Gastrocnemius medialis (tissue), 4 donors: ENCODE measurements around the gene CPZ. TPM values are rescaled to one million over a fixed set of nuclear protein-coding genes. Genes with fewer than 3 reads are reported as not detected.

Experiments
- ATAC-seq, 2 donors: fragments of 150-250 bp; one replicate each; pipeline ENCODE4 v1.9.1; 2016
- DNase-seq, 2 donors: peaks; one replicate each; pipeline ENCODE4 v3.0.0-alpha.2; 2019
- H3K27ac ChIP-seq, 4 donors: fragments of 200-600 bp; sonication (generic); 1 replicate in 1 of 4; 2 replicates in 3 of 4; pipeline ENCODE4 v1.5.1; 2016 to 2018; ENCODE audit warnings: mild to moderate bottlenecking in 2 of 4, moderate library complexity in 1 of 4
- H3K27me3 ChIP-seq, 3 donors: fragments of 200-600 bp; sonication (generic) in 2 of 3; 1 replicate in 1 of 3; 2 replicates in 2 of 3; pipeline versions ENCODE4 v1.5.1 to v1.6.0; 2016 to 2019; ENCODE audit warnings: mild to moderate bottlenecking in 1 of 3, moderate library complexity in 1 of 3
- H3K36me3 ChIP-seq, 2 donors: fragments of 200-600 bp; sonication (generic) in 1 of 2; one replicate each; pipeline ENCODE4 v1.5.1; 2017 to 2018
- H3K4me1 ChIP-seq, 2 donors: fragments of 200-600 bp; sonication (generic) in 1 of 2; one replicate each; pipeline ENCODE4 v1.5.1; 2016 to 2017; ENCODE audit warnings: mild to moderate bottlenecking in 2 of 2
- H3K4me3 ChIP-seq, 4 donors: fragments of 200-600 bp; sonication (generic) in 3 of 4; 1 replicate in 1 of 4; 2 replicates in 3 of 4; pipeline ENCODE4 v1.5.1; 2016 to 2019; ENCODE audit warnings: mild to moderate bottlenecking in 2 of 4
- H3K9me3 ChIP-seq, 3 donors: fragments of 200-600 bp; sonication (generic) in 2 of 3; 1 replicate in 1 of 3; 2 replicates in 2 of 3; pipeline ENCODE4 v1.5.1; 2016 to 2019
- CTCF ChIP-seq, 5 experiments: fragments of 450-650 bp in 3 of 5; fragments of 200-600 bp in 2 of 5; sonication (generic) in 2 of 5; IDR thresholded peaks in 4 of 5; conservative IDR thresholded peaks in 1 of 5; 1 replicate in 4 of 5; 2 replicates in 1 of 5; pipeline ENCODE4 v1.5.1; 2016 to 2019; ENCODE audit warnings: antibody characterized with exemption in 5 of 5, mild to moderate bottlenecking in 3 of 5, moderate library complexity in 3 of 5
- POLR2A ChIP-seq, 2 donors: fragments of 450-650 bp; IDR thresholded peaks; one replicate each; pipeline ENCODE4 v1.6.1; 2017; ENCODE audit warnings: antibody characterized with exemption in 2 of 2, mild to moderate bottlenecking in 2 of 2, moderate library complexity in 2 of 2
- in situ Hi-C, 4 donors: fragments of 200-750 bp; cut with MboI; loops; one replicate each; pipeline versions ENCODE4 v1.15.0 to v1.8.0; 2017; ENCODE audit warnings: low sequenced_read_pairs in 4 of 4
- intact Hi-C: fragments of 100-400 bp; cut with DNase I; formaldehyde crosslinking; loops from one replicate; pipeline ENCODE4 v1.15.1; 2023; ENCODE audit warnings: low total_unique reads
- total RNA-seq, 4 donors: library from RNA; depleted of rRNA; stranded (reverse); fragments of >200 nt; gene quantifications; one replicate each; pipeline versions ENCODE4 v1.1.0 to v1.2.3, GENCODE V29; 2016

Gene CPZ
- total RNA-seq, 4 donors from 2014 or later: not detected

- Histone ChIP-seq H3K27me3 (peaks cover 33 to 34% (median 34%) of the 10 kb centered on the region in 3 donors), H3K9me3 (no peaks in the 10 kb centered on the region), H3K4me1 (no peaks in the 10 kb centered on the region), H3K27ac (no peak overlapping the region), H3K36me3 (no peaks in the 10 kb centered on the region), H3K4me3 (no peak overlapping the region)
- in situ Hi-C loops: loop anchor here in 1 of 4 donors (10.0 kb wide), 1 partner anchor 131 kb away; no protein-coding TSS in a partner anchor
- TF ChIP-seq POLR2A (IDR thresholded peaks at IDR 0.05) (no peak), CTCF (IDR thresholded peaks at IDR 0.05 in 4 of 5, conservative IDR thresholded peaks at IDR 0.05 in 1 of 5) (no peak)
- intact Hi-C loops: loop anchor here (2.0 kb wide), 1 partner anchor 127 kb away; no protein-coding TSS in a partner anchor
- DNase-seq (no peak), ATAC-seq (no peak)
These were observed 2.9 kb downstream of the CPZ start for GRCh38 chr4:8595237-8596087.

- Histone ChIP-seq H3K4me1 (no peaks in the 10 kb centered on the region), H3K27ac (no peak overlapping the region), H3K4me3 (no peak overlapping the region), H3K9me3 (no peaks in the 10 kb centered on the region), H3K36me3 (no peaks in the 10 kb centered on the region), H3K27me3 (peaks cover 20 to 22% (median 20%) of the 10 kb centered on the region in 3 donors)
- no peak for DNase-seq
- intact Hi-C loops: no loop called here
- in situ Hi-C loops: loop anchor here in 1 of 4 donors (10.0 kb wide), 1 partner anchor 132 kb away; no protein-coding TSS in a partner anchor
- no peak for TF ChIP-seq POLR2A (IDR thresholded peaks at IDR 0.05)
- no peak for TF ChIP-seq CTCF (IDR thresholded peaks at IDR 0.05 in 4 of 5, conservative IDR thresholded peaks at IDR 0.05 in 1 of 5)
- ATAC-seq: no peak
These were observed 4.3 kb downstream of the CPZ start for GRCh38 chr4:8596891-8597290.

- no peak for TF ChIP-seq CTCF (IDR thresholded peaks at IDR 0.05 in 4 of 5, conservative IDR thresholded peaks at IDR 0.05 in 1 of 5)
- no peak for TF ChIP-seq POLR2A (IDR thresholded peaks at IDR 0.05)
- Histone ChIP-seq H3K36me3 (no peaks in the 10 kb centered on the region), H3K27ac (no peak overlapping the region), H3K4me1 (no peaks in the 10 kb centered on the region), H3K27me3 (peaks cover 16 to 17% (median 16%) of the 10 kb centered on the region in 3 donors), H3K4me3 (no peak overlapping the region), H3K9me3 (no peaks in the 10 kb centered on the region)
- ATAC-seq (no peak), DNase-seq (no peak)
- intact Hi-C loops (no loop called here), in situ Hi-C loops (loop anchor here in 1 of 4 donors (10.0 kb wide), 1 partner anchor 133 kb away; no protein-coding TSS in a partner anchor)
These were observed 4.8 kb downstream of the CPZ start for GRCh38 chr4:8597319-8597718.

- no peak for TF ChIP-seq CTCF (IDR thresholded peaks at IDR 0.05 in 4 of 5, conservative IDR thresholded peaks at IDR 0.05 in 1 of 5)
- no peak for TF ChIP-seq POLR2A (IDR thresholded peaks at IDR 0.05)
- H3K4me3 ChIP-seq: no peak overlapping the region
- no peaks in the 10 kb centered on the region for H3K36me3 ChIP-seq
- H3K4me1 ChIP-seq: no peaks in the 10 kb centered on the region
- no peak for DNase-seq
- H3K27me3 ChIP-seq: peaks cover 11 to 15% (median 11%) of the 10 kb centered on the region in 3 donors
- no peaks in the 10 kb centered on the region for H3K9me3 ChIP-seq
- ATAC-seq: no peak
- no peak overlapping the region for H3K27ac ChIP-seq
- intact Hi-C loops (no loop called here), in situ Hi-C loops (loop anchor here in 1 of 4 donors (10.0 kb wide), 1 partner anchor 133 kb away; no protein-coding TSS in a partner anchor)
These were observed 5.2 kb downstream of the CPZ start for GRCh38 chr4:8597791-8598190.
